Panc1 (cell line): ENCODE data around the gene FAM200A. TPM values are rescaled to one million over a fixed set of nuclear protein-coding genes. Genes with fewer than 3 reads are reported as not detected.
A peak's percentile ranks its signal among the peaks of the same experiment; 100 is the strongest.

Experiments
- ATAC-seq: fragments of 200-7000 bp; cut with Tn5 transposase; 2 replicates; pipeline ENCODE4 v1.9.1; 2020; ENCODE audit warnings: mild to moderate bottlenecking, moderate library complexity
- BruUV-seq: library from RNA; stranded (reverse); fragments of 400-500 nt; replicated peaks from 2 replicates; lab custom pipeline; 2021; lab: Mats Ljungman, UMichigan
- CTCF ChIA-PET: fragments of 300-600 bp; sonication (Branson Sonifier 250); formaldehyde crosslinking; loops from one replicate; lab custom pipeline; 2022; ENCODE audit warnings: antibody characterized with exemption; lab: Charles Lee
- POLR2A ChIA-PET: fragments of 300-600 bp; sonication (Branson Sonifier 250); formaldehyde crosslinking; loops from one replicate; lab custom pipeline; 2022; ENCODE audit warnings: antibody characterized with exemption; lab: Charles Lee
- DNase-seq: peaks from one replicate; pipeline ENCODE4 v3.0.0-alpha.2; 2010; ENCODE audit warnings: low read depth, low spot score
- H3K27ac ChIP-seq: 2 replicates; pipeline ENCODE4 v1.5.1; 2011; ENCODE audit warnings: mild to moderate bottlenecking, low read length, inconsistent platforms
- H3K27me3 ChIP-seq: fragments of 200-500 bp; sonication (Bioruptor generic); 2 replicates; pipeline ENCODE4 v1.6.0; 2014; ENCODE audit warnings: low read length, inconsistent platforms; ENCODE audit not compliant: control insufficient read depth, insufficient read depth
- H3K36me3 ChIP-seq: fragments of 200-500 bp; sonication (Bioruptor generic); 2 replicates; pipeline ENCODE4 v1.5.1; 2014; ENCODE audit warnings: inconsistent platforms, mild to moderate bottlenecking, low read length, moderate library complexity; ENCODE audit not compliant: control insufficient read depth, insufficient read depth
- H3K4me1 ChIP-seq: 2 replicates; pipeline ENCODE4 v1.5.1; 2011; ENCODE audit warnings: inconsistent platforms, mild to moderate bottlenecking, low read length, moderate library complexity; ENCODE audit not compliant: control insufficient read depth, insufficient read depth
- H3K4me3 ChIP-seq, 2 experiments: 2 replicates each; pipeline ENCODE4 v1.5.1; 2011 to 2012; ENCODE audit warnings: low read depth in 2 of 2, low read length in 2 of 2, mild to moderate bottlenecking in 2 of 2, inconsistent platforms in 1 of 2, moderate library complexity in 1 of 2
- H3K9me3 ChIP-seq: fragments of 200-500 bp; sonication (Bioruptor generic); 2 replicates; pipeline ENCODE4 v1.5.1; 2014; ENCODE audit warnings: low read depth, mild to moderate bottlenecking, inconsistent platforms, low read length, moderate library complexity; ENCODE audit not compliant: control insufficient read depth, insufficient read depth
- POLR2AphosphoS5 ChIP-seq: IDR thresholded peaks from 2 replicates; pipeline ENCODE4 v1.6.1; 2012; ENCODE audit warnings: mild to moderate bottlenecking, low read depth, low read length, moderate library complexity
- SIN3A ChIP-seq: IDR thresholded peaks from 2 replicates; pipeline ENCODE4 v1.6.1; 2012; ENCODE audit warnings: low read depth, mild to moderate bottlenecking, low read length, moderate library complexity, borderline replicate concordance; ENCODE audit not compliant: insufficient read depth
- TCF7L2 ChIP-seq: IDR thresholded peaks from 2 replicates; pipeline ENCODE4 v1.6.1; 2011; ENCODE audit warnings: mild to moderate bottlenecking, low read depth, low read length, inconsistent platforms
- in situ Hi-C: cut with HindIII; loops from 2 replicates; pipeline ENCODE4 v1.10.0; 2016; ENCODE audit warnings: low sequenced_read_pairs, low pct_unique_long_range_greater_than_20kb
- intact Hi-C: fragments of 100-400 bp; cut with micrococcal nuclease; formaldehyde crosslinking; loops from one replicate; pipeline ENCODE4 v1.10.0; 2022; ENCODE audit not compliant: unreplicated experiment
- total RNA-seq: library from RNA; stranded (reverse); gene quantifications from one replicate; pipeline ENCODE4 v1.2.1, GENCODE V29; 2021; ENCODE audit not compliant: unreplicated experiment
- TF ChIP-seq, protein P1 (sequence below): fragments of 450-650 bp; IDR thresholded peaks from 2 replicates; pipeline ENCODE4 v1.5.1; 2017; ENCODE audit warnings: mild to moderate bottlenecking
- TF ChIP-seq, protein P2 (sequence below), 2 experiments: IDR thresholded peaks; 2 replicates each; pipeline ENCODE4 v1.6.1; 2011 to 2012; ENCODE audit warnings: low read depth in 2 of 2, control low read depth in 1 of 2, low read length in 1 of 2, mild to moderate bottlenecking in 1 of 2, moderate library complexity in 1 of 2; ENCODE audit not compliant: insufficient read depth in 1 of 2

The FAM200A gene
- total RNA-seq, 1 experiment from 2014 or later = 4.6 TPM

DNA sequence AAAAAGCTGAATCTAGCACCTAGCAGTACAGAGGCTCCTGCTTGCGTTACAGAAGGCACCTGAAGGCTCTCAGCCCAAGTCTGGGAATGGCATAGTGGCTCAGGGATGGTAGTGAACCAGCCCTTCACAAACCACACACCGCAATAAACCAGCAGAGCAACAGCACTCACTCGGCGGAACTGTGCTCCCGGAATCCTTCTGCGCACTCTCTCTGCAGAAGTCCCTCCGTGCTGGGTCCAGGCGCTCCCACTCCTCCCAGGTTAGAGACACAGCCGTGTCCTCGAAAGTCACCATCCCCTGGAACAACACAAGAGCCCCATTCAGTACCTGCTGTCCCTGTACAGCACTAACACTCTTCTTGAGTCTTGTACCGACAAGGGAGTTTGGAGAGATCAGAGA, 53.4 kb downstream of the FAM200A start:
- H3K36me3 ChIP-seq = peaks cover 4% of the 10 kb centered on the region
- peak overlapping the region; percentile 76 for H3K27ac ChIP-seq
- CTCF ChIA-PET = no interaction called here
- peaks cover 18% of the 10 kb centered on the region for H3K9me3 ChIP-seq
- peaks cover 5% of the 10 kb centered on the region for H3K4me1 ChIP-seq
- H3K4me3 ChIP-seq = peak overlapping the region; percentile 98 to 100
- DNase-seq (no peak), ATAC-seq (peak; percentile 49; the same call in 1 of the 2 replicates)
- no TSS peak for BruUV-seq
- intact Hi-C loops (no loop called here), in situ Hi-C loops (no loop called here)
- no peak for TF ChIP-seq SIN3A
- no peak for TF ChIP-seq TCF7L2
- TF ChIP-seq, protein P1, sequence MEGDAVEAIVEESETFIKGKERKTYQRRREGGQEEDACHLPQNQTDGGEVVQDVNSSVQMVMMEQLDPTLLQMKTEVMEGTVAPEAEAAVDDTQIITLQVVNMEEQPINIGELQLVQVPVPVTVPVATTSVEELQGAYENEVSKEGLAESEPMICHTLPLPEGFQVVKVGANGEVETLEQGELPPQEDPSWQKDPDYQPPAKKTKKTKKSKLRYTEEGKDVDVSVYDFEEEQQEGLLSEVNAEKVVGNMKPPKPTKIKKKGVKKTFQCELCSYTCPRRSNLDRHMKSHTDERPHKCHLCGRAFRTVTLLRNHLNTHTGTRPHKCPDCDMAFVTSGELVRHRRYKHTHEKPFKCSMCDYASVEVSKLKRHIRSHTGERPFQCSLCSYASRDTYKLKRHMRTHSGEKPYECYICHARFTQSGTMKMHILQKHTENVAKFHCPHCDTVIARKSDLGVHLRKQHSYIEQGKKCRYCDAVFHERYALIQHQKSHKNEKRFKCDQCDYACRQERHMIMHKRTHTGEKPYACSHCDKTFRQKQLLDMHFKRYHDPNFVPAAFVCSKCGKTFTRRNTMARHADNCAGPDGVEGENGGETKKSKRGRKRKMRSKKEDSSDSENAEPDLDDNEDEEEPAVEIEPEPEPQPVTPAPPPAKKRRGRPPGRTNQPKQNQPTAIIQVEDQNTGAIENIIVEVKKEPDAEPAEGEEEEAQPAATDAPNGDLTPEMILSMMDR = no peak
- TF ChIP-seq POLR2AphosphoS5 = no peak
- TF ChIP-seq, protein P2, sequence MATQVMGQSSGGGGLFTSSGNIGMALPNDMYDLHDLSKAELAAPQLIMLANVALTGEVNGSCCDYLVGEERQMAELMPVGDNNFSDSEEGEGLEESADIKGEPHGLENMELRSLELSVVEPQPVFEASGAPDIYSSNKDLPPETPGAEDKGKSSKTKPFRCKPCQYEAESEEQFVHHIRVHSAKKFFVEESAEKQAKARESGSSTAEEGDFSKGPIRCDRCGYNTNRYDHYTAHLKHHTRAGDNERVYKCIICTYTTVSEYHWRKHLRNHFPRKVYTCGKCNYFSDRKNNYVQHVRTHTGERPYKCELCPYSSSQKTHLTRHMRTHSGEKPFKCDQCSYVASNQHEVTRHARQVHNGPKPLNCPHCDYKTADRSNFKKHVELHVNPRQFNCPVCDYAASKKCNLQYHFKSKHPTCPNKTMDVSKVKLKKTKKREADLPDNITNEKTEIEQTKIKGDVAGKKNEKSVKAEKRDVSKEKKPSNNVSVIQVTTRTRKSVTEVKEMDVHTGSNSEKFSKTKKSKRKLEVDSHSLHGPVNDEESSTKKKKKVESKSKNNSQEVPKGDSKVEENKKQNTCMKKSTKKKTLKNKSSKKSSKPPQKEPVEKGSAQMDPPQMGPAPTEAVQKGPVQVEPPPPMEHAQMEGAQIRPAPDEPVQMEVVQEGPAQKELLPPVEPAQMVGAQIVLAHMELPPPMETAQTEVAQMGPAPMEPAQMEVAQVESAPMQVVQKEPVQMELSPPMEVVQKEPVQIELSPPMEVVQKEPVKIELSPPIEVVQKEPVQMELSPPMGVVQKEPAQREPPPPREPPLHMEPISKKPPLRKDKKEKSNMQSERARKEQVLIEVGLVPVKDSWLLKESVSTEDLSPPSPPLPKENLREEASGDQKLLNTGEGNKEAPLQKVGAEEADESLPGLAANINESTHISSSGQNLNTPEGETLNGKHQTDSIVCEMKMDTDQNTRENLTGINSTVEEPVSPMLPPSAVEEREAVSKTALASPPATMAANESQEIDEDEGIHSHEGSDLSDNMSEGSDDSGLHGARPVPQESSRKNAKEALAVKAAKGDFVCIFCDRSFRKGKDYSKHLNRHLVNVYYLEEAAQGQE (IDR thresholded peaks at IDR 0.05; ENCODE audit: insufficient read depth in 1 of 2, low read depth in 2 of 2, low read length in 1 of 2) = no peak
- POLR2A ChIA-PET = no interaction called here
- no peaks in the 10 kb centered on the region for H3K27me3 ChIP-seq

DNA sequence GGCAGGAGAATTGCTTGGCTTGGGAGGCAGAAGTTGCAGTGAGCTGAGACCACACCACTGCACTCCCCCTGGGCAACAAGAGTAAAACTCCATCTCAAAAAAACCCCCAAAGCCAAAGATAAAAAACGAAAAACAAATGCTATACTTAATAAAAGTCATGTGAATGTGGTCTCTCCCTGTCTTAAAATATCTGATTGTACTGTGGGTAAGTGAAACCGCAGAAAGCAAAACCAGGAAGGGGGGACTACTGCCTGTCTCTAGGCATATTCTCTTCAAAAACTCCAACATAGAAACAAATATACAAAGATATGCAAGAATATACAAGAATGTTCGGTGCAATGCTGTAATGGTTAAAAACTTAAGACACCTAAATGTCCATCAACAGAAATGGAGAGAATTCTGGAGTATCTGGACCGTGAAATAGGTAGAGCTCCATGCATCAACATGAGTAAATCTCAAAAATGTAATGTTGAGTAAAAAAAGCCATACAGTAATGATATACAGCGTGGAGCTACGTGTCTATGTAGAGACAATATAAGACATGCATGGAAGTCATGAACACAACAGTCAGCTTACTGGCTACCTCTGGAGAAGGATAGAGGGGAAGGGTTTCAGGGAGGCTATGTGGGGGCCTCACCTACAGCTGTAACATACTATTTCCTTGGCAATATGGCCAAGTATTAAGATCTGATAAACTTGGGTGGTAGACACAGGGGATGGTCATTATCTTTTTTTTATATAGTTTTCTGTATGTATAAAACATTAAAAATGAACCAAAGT, 54.0 kb downstream of the FAM200A start:
- peak overlapping the region; percentile 76 for H3K27ac ChIP-seq
- CTCF ChIA-PET = no interaction called here
- no peak for TF ChIP-seq POLR2AphosphoS5
- TF ChIP-seq, protein P2 (IDR thresholded peaks at IDR 0.05; ENCODE audit: insufficient read depth in 1 of 2, low read depth in 2 of 2, low read length in 1 of 2) = no peak
- TF ChIP-seq, protein P1 = no peak
- no peak for TF ChIP-seq TCF7L2
- no peak for TF ChIP-seq SIN3A
- H3K9me3 ChIP-seq = peaks cover 22% of the 10 kb centered on the region
- no TSS peak for BruUV-seq
- in situ Hi-C loops (no loop called here), intact Hi-C loops (no loop called here)
- peak overlapping the region; percentile 98 to 100 for H3K4me3 ChIP-seq
- no peak for ATAC-seq
- no peak for DNase-seq
- H3K27me3 ChIP-seq = no peaks in the 10 kb centered on the region
- peaks cover 4% of the 10 kb centered on the region for H3K36me3 ChIP-seq
- POLR2A ChIA-PET = no interaction called here
- H3K4me1 ChIP-seq = peaks cover 5% of the 10 kb centered on the region
